H1 (cell line): ENCODE data around the gene UQCR10. TPM values are rescaled to one million over a fixed set of nuclear protein-coding genes. Genes with fewer than 3 reads are reported as not detected.

Experiments
- CHD1 ChIP-seq: IDR thresholded peaks from 2 replicates; pipeline ENCODE4 v1.6.1; 2012; ENCODE audit warnings: low read depth, low read length, improper control_type of control experiment
- polyA plus RNA-seq, 7 experiments: library from polyadenylated mRNA; depleted of rRNA in 3 of 7; stranded (reverse) in 5 of 7; unstranded in 2 of 7; fragments of >200 nt in 5 of 7; fragments of 200-250 nt in 2 of 7; gene quantifications; 1 replicate in 5 of 7; 2 replicates in 1 of 7; 4 replicates in 1 of 7; pipeline versions ENCODE4 v1.2.1 to v1.2.3, GENCODE V29; 2011 to 2013; ENCODE audit warnings: missing spikeins in 2 of 7, mixed read lengths in 2 of 7
- total RNA-seq: library from RNA; stranded (reverse); fragmentation: NEBNext Ultra II Directional; extraction: Animal tissue kit (Norgen Biotek cat#: 25700); gene quantifications from 2 replicates; pipeline ENCODE4 v1.2.1, GENCODE V29; 2021

The UQCR10 gene
- total and polyA plus RNA-seq, 2 of the 8 experiments (the other 6 are each of a cell fraction or from before 2014, with no cell fraction given): 102 to 260 TPM

DNA sequence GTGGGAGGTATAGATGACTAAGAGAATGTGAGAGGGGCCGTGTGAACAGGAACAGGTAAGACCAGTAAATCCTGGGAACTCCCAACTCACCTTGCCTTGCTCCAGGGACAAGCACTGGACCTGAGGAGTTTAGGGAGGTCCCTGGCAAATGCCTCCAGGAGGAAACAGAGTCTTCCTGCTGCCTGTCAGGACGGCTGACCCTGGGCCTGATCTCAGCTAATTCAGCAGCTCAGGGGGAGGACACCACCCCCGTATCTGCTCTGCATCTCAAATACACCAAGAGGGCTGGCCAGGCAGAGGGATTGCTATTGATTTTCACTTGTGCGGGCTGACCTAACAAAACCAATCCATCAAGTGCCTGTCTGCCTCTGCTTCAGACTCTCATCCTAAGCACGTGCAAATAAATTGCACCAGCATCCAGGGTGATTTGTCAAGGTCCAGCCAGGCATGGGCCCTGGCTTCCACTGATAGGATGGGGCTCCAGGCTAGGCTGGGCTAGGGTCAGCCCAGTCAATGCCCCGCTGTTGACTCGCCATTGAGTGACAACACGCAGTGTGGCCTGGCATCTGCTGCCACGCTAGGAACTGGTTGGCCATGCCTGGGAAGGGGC lies 20.3 kb downstream of the UQCR10 start (continued):
- TF ChIP-seq CHD1: no peak
